KG1 (cell line): Measurements from ENCODE around the gene COL7A1.

Experiments
- DNase-seq: peaks from one replicate; lab custom pipeline; 2025; lab: John Stamatoyannopoulos, UW

The COL7A1 gene

GRCh38 chr3:48619541-48620524 lies 24.7 kb upstream of the COL7A1 start:
- DNase-seq: no peak

- DNase-seq: no peak
Observed at GRCh38 chr3:48617559-48617958, 22.4 kb upstream of the COL7A1 start.

- no peak for DNase-seq
Observed at GRCh38 chr3:48614044-48614443, 18.9 kb upstream of the COL7A1 start.

- DNase-seq: no peak
Observed at GRCh38 chr3:48612309-48612708, 17.2 kb upstream of the COL7A1 start.

- DNase-seq: peak; percentile 75
Observed at GRCh38 chr3:48609088-48610005, 14.2 kb upstream of the COL7A1 start, which contains the start of gene UQCRC1. Gene UQCRC1, minus strand, starts transcription at chr3:48609646. Its CDS starts 26 bp downstream, at chr3:48609620.

GRCh38 chr3:48607519-48607918 lies 12.4 kb upstream of the COL7A1 start:
- no peak for DNase-seq

- DNase-seq: no peak
Observed at GRCh38 chr3:48601622-48601994, 6.5 kb upstream of the COL7A1 start.

GRCh38 chr3:48600711-48601621 lies 5.8 kb upstream of the COL7A1 start:
- DNase-seq: no peak

- no peak for DNase-seq
Observed at GRCh38 chr3:48599509-48600285, 4.6 kb upstream of the COL7A1 start.

GRCh38 chr3:48599077-48599501 lies 4.0 kb upstream of the COL7A1 start:
- DNase-seq: no peak

GRCh38 chr3:48598323-48599076 lies 3.4 kb upstream of the COL7A1 start:
- DNase-seq: no peak

- no peak for DNase-seq
Observed at GRCh38 chr3:48597408-48597800, 2.3 kb upstream of the COL7A1 start.

GRCh38 chr3:48596676-48597407 lies 1.7 kb upstream of the COL7A1 start:
- DNase-seq: no peak

- DNase-seq: no peak
Observed at GRCh38 chr3:48596157-48596556, 1.0 kb upstream of the COL7A1 start.

- no peak for DNase-seq
Observed at GRCh38 chr3:48595526-48596121, 495 bp upstream of the COL7A1 start.

GRCh38 chr3:48594417-48595049 lies 596 bp downstream of the COL7A1 start:
- no peak for DNase-seq

- no peak for DNase-seq
Observed at GRCh38 chr3:48593337-48593736, 1.8 kb downstream of the COL7A1 start.

GRCh38 chr3:48592519-48593087 lies 2.5 kb downstream of the COL7A1 start:
- no peak for DNase-seq
